Measurements from ENCODE around the gene HAP1. TPM values are rescaled to one million over a fixed set of nuclear protein-coding genes. Genes with fewer than 3 reads are reported as not detected.
"Not testable (repeated sequence)": the region's sequence is repeated elsewhere in the genome, so short reads cannot be mapped to it uniquely, and the experiment has no call there.

Gene HAP1
- total and polyA plus RNA-seq, 9 donors, result 0.04 to 0.09 (median 0.05) TPM; not detected in 4

DNA sequence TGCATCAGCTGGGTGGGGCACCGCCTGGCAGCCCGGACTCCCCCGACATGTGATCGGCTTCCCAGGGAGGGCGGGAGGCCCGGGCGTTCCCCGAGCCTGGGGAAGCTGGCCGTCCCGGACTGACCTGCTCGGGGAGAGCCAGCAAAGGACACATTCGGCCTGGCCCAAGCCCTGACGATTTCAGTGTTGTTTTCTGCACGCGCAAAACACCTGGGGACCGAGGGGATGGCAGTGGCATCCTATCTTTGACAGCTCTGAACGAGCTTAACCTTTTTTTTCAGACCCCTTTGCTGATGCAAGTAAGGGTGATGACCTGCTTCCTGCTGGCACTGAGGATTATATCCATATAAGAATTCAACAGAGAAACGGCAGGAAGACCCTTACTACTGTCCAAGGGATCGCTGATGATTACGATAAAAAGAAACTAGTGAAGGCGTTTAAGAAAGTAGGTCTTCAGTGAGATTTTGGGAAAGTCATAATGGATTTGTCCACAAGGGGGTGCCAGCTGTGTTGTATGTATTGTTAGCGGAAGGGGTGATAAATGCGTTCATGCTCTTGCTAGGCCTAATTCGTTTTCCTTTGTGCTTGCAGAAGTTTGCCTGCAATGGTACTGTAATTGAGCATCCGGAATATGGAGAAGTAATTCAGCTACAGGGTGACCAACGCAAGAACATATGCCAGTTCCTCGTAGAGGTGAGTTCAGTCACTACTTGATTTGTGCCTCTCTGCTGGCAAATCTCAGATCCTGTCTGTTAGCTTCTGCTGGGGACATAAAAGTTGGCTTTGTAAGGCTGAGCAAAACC is 44.7 kb downstream of the HAP1 start:
- Histone ChIP-seq H3K27me3 (ENCODE audit: control insufficient read depth, insufficient read depth, low read length) (no peaks in the 10 kb centered on the region), H3K27ac (ENCODE audit: low read length) (peak overlapping the region; percentile 99), H3K4me1 (ENCODE audit: control insufficient read depth, insufficient read depth, low read length) (peaks cover 12% of the 10 kb centered on the region), H3K4me3 (ENCODE audit: low read length) (peak overlapping the region; percentile 87), H3K9me3 (replicated peaks; ENCODE audit: control insufficient read depth, low read depth, low read length) (no peaks in the 10 kb centered on the region), H3K36me3 (ENCODE audit: control insufficient read depth, insufficient read depth, low read length) (peaks cover 46% of the 10 kb centered on the region)
- WGBS (ENCODE audit: insufficient coverage), result 3% methylated on average over 26 of the region's 27 CpGs
- DNase-seq, result peak; percentile 79

- Histone ChIP-seq H3K27me3 (ENCODE audit: control insufficient read depth, insufficient read depth, low read length) (no peaks in the 10 kb centered on the region), H3K27ac (ENCODE audit: low read length) (peak within 1 kb of the TSS; percentile 99), H3K4me1 (ENCODE audit: control insufficient read depth, insufficient read depth, low read length) (peaks cover 12% of the 10 kb centered on the region), H3K4me3 (ENCODE audit: low read length) (peak within 1 kb of the TSS; percentile 87), H3K9me3 (replicated peaks; ENCODE audit: control insufficient read depth, low read depth, low read length) (no peaks in the 10 kb centered on the region), H3K36me3 (ENCODE audit: control insufficient read depth, insufficient read depth, low read length) (peaks cover 41% of the 10 kb centered on the region)
- DNase-seq, result peak; percentile 100
- under 1% methylated on average over 74 of the region's 81 CpGs for WGBS (ENCODE audit: insufficient coverage)
Observed at GRCh38 chr17:41688641-41689496, 45.6 kb downstream of the HAP1 start, which contains the start of gene EIF1. TSS of gene EIF1 (plus strand) at chr17:41688885. CDS start at chr17:41689039, 154 bp downstream.

DNA sequence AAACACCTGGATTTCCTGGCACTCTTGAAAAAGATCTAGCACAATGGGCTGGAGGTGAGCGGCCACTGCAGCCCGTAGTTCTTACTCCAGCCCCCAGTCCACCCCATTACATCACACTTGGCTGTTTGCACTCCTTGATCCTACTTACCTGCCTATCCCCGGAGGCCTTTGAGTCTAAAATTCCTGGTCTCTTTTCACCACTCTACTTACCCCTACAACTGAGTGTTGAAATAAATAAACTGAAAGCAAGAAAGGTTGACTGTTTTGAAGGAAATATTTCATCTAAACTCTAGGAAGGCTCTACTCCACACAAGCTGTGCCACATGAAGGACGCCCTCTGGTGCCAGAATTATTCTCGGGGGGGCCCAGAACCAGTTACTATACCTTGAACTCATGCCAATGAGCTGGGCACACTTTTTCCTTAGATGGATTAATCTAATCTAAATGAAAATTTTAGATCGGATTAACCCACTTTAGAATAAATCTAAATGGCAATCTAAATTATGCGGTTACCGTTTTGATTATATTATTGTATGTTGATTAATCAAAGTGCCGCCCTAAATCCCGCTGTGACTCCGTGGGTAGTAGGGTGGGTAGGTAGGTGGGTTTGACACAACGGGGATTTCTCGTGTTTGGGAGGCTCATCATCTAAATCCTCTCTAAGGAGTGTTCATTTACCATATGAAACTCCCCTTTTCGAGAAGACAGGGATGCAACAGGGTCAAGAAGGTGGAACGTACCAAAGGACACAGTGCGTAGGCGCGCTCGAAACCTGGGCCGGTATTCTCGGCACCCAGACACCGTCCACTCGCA is 46.4 kb downstream of the HAP1 start:
- peak; percentile 72 for DNase-seq
- H3K4me1 ChIP-seq (ENCODE audit: control insufficient read depth, insufficient read depth, low read length), result peaks cover 12% of the 10 kb centered on the region
- peak overlapping the region; percentile 73 for H3K4me3 ChIP-seq (ENCODE audit: low read length)
- no peaks in the 10 kb centered on the region for H3K9me3 ChIP-seq (replicated peaks; ENCODE audit: control insufficient read depth, low read depth, low read length)
- H3K27me3 ChIP-seq (ENCODE audit: control insufficient read depth, insufficient read depth, low read length), result no peaks in the 10 kb centered on the region
- peaks cover 37% of the 10 kb centered on the region for H3K36me3 ChIP-seq (ENCODE audit: control insufficient read depth, insufficient read depth, low read length)
- WGBS (ENCODE audit: insufficient coverage), result 0% methylated on average over 9 of the region's 23 CpGs
- peak overlapping the region; percentile 95 for H3K27ac ChIP-seq (ENCODE audit: low read length)

DNA sequence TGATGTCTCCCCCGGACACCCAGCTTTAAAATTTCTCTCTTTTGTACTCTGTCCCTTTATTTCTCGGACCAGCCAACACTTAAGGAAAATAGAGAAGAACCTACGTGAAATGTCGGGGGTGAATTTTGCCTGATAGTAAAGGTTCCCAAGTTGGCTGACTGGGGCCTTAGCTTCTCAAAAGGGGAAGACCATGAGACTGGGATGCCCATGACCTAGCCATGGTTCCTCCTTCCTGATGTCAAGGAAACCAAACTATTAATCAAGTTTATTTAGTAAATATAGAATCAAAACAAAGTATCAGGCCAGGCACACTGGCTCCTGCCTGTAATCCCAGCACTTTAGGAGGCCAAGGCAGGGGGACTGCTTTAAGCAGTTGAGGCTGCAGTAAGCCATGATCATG is 48.2 kb downstream of the HAP1 start:
- no peak overlapping the region for H3K27ac ChIP-seq (ENCODE audit: low read length)
- no CpG with 5 or more reads among the region's 4 CpGs for WGBS (ENCODE audit: insufficient coverage)
- H3K9me3 ChIP-seq (replicated peaks; ENCODE audit: control insufficient read depth, low read depth, low read length), result no peaks in the 10 kb centered on the region
- peaks cover 19% of the 10 kb centered on the region for H3K36me3 ChIP-seq (ENCODE audit: control insufficient read depth, insufficient read depth, low read length)
- no peaks in the 10 kb centered on the region for H3K27me3 ChIP-seq (ENCODE audit: control insufficient read depth, insufficient read depth, low read length)
- DNase-seq, result no peak
- H3K4me3 ChIP-seq (ENCODE audit: low read length), result no peak overlapping the region
- H3K4me1 ChIP-seq (ENCODE audit: control insufficient read depth, insufficient read depth, low read length), result peaks cover 12% of the 10 kb centered on the region

DNA sequence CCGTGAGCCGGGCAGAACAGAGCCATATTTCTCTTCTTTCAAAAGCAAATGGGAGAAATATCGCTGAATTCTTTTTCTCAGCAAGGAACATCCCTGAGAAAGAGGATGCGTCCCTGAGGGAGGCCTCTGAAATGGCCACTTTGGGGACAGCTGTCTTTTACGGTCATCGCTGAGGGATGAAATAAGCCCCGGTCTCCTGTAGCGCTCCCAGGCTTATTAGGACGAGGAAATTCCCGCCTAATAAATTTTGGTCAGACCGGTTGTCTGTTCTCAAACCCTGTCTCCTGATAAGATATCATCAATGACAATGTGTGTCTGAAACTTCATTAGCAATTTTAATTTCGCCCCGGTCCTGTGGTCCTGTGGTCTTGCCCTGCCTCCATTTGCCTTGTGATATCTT is 48.7 kb downstream of the HAP1 start:
- not testable (repeated sequence) for H3K9me3 ChIP-seq (replicated peaks; ENCODE audit: control insufficient read depth, low read depth, low read length)
- peaks cover 14% of the 10 kb centered on the region for H3K36me3 ChIP-seq (ENCODE audit: control insufficient read depth, insufficient read depth, low read length)
- WGBS (ENCODE audit: insufficient coverage), result 93% methylated on average over 12 of the region's 13 CpGs

GRCh38 chr17:41684035-41684434 is 50.4 kb downstream of the HAP1 start:
- Histone ChIP-seq H3K36me3 (ENCODE audit: control insufficient read depth, insufficient read depth, low read length) (no peaks in the 10 kb centered on the region), H3K27me3 (ENCODE audit: control insufficient read depth, insufficient read depth, low read length) (no peaks in the 10 kb centered on the region), H3K27ac (ENCODE audit: low read length) (no peak overlapping the region), H3K4me3 (ENCODE audit: low read length) (no peak overlapping the region), H3K9me3 (replicated peaks; ENCODE audit: control insufficient read depth, low read depth, low read length) (no peaks in the 10 kb centered on the region), H3K4me1 (ENCODE audit: control insufficient read depth, insufficient read depth, low read length) (peaks cover 8% of the 10 kb centered on the region)
- no peak for DNase-seq
- WGBS (ENCODE audit: insufficient coverage), result 40% methylated on average over 2 of the region's 4 CpGs

More for the DNA sequence above, 48.7 kb downstream of the HAP1 start:
- H3K27ac ChIP-seq (ENCODE audit: low read length); DNase-seq; H3K4me3 ChIP-seq (ENCODE audit: low read length); H3K27me3 ChIP-seq (ENCODE audit: control insufficient read depth, insufficient read depth, low read length): not testable (repeated sequence)
- peaks cover 12% of the 10 kb centered on the region for H3K4me1 ChIP-seq (ENCODE audit: control insufficient read depth, insufficient read depth, low read length)

DNA sequence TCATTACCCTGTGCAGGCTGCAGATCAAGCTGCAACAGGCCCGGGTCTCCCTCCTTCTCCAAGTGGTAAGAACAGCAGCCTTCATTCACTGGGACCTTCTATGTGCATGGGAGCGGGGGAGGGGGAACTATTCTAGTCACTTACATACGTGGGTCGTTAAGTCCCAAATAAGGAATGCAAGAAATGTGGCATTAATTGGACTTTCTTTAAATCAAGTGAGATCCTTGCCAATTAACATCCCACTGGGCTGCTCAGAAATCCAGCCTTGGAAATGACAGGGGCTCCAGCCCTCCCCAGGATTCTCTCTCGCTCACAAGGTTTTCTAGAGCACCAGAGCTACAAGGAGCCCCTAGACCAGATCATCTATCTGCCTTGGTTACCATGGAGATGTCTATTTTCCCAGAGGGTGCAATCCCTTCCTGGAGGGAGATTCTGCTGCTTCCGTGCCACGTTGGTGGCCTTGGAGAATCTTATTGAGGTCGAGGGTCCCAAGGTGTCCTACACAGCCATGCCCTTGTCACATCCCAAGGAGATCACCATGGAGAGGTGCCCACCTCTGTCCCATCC is 50.9 kb downstream of the HAP1 start:
- 54% methylated on average over 3 of the region's 8 CpGs for WGBS (ENCODE audit: insufficient coverage)
- peaks cover 8% of the 10 kb centered on the region for H3K4me1 ChIP-seq (ENCODE audit: control insufficient read depth, insufficient read depth, low read length)

DNA sequence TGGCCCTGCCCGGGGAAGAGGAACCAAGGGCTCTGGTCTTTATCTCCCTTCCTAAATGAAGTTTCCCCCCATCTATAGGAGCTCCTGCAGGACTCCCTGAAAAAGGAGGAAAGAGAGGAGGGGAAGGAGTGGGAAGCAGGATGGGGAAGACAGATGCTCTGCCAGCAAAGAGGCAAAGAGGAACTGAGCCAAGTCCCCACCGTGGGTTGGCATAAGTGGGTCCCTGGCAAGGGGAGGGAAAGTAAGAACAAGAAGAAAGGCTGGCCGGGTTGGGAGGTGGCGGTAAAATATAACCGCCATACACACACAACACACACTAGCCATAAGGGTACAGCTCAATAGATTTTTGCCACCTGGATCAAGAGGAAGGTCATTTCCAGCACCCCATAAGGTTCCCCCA is 51.8 kb downstream of the HAP1 start:
- DNase-seq, result no peak
- no CpG with 5 or more reads among the region's 5 CpGs for WGBS (ENCODE audit: insufficient coverage)
- H3K4me3 ChIP-seq (ENCODE audit: low read length), result no peak overlapping the region
- H3K4me1 ChIP-seq (ENCODE audit: control insufficient read depth, insufficient read depth, low read length), result peaks cover 3% of the 10 kb centered on the region
- no peaks in the 10 kb centered on the region for H3K9me3 ChIP-seq (replicated peaks; ENCODE audit: control insufficient read depth, low read depth, low read length)
- no peaks in the 10 kb centered on the region for H3K36me3 ChIP-seq (ENCODE audit: control insufficient read depth, insufficient read depth, low read length)
- no peak overlapping the region for H3K27ac ChIP-seq (ENCODE audit: low read length)
- H3K27me3 ChIP-seq (ENCODE audit: control insufficient read depth, insufficient read depth, low read length), result no peaks in the 10 kb centered on the region

More for the DNA sequence above, 50.9 kb downstream of the HAP1 start:
- no peaks in the 10 kb centered on the region for H3K9me3 ChIP-seq (replicated peaks; ENCODE audit: control insufficient read depth, low read depth, low read length)
- H3K4me3 ChIP-seq (ENCODE audit: low read length), result no peak overlapping the region
- H3K27ac ChIP-seq (ENCODE audit: low read length), result no peak overlapping the region
- DNase-seq, result no peak
- H3K36me3 ChIP-seq (ENCODE audit: control insufficient read depth, insufficient read depth, low read length), result no peaks in the 10 kb centered on the region
- no peaks in the 10 kb centered on the region for H3K27me3 ChIP-seq (ENCODE audit: control insufficient read depth, insufficient read depth, low read length)

- 80% methylated on average over 2 of the region's 3 CpGs for WGBS (ENCODE audit: insufficient coverage)
- H3K4me3 ChIP-seq (ENCODE audit: low read length), result no peak overlapping the region
- H3K4me1 ChIP-seq (ENCODE audit: control insufficient read depth, insufficient read depth, low read length), result peaks cover 3% of the 10 kb centered on the region
- H3K27me3 ChIP-seq (ENCODE audit: control insufficient read depth, insufficient read depth, low read length), result no peaks in the 10 kb centered on the region
- no peak overlapping the region for H3K27ac ChIP-seq (ENCODE audit: low read length)
- no peak for DNase-seq
- no peaks in the 10 kb centered on the region for H3K36me3 ChIP-seq (ENCODE audit: control insufficient read depth, insufficient read depth, low read length)
- no peaks in the 10 kb centered on the region for H3K9me3 ChIP-seq (replicated peaks; ENCODE audit: control insufficient read depth, low read depth, low read length)
Observed at GRCh38 chr17:41681776-41682175, 52.7 kb downstream of the HAP1 start.
